ENCODE measurements around the gene ANKRD42. TPM values are rescaled to one million over a fixed set of nuclear protein-coding genes. Genes with fewer than 3 reads are reported as not detected.

Gene ANKRD42
- total and polyA plus RNA-seq, 9 of the 15 experiments (the other 6 are each of a cell fraction or from before 2014, with no cell fraction given), result 2.8 to 9.1 (median 6.1) TPM

DNA sequence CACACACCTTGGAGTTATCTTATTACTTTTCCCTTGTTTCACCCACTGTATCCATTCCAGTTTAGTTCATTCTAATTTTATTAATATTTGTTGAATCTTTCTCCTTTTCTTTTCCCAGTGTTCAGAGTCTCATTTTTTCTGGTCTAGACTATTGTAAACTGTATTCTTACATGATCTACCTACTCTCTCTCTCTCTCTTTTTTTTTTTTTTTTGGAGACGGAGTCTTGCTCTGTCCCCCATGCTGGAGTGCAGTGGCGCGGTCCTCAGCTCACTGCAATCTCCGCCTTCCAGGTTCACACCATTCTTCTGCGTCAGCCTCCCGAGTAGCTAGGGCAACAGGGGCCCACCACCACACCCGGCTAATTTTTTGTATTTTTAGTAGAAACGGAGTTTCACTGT is 2.1 kb downstream of the ANKRD42 start (continued):
- TF ChIP-seq FOXK2 (conservative IDR thresholded peaks at IDR 0.05 in 1 of 2, IDR thresholded peaks at IDR 0.05 in 1 of 2; ENCODE audit: low read depth in 2 of 2) (peak in 1 of 2 experiments; percentile 60; a peak in 1 of 4 replicates), SMARCC2 (IDR thresholded peaks at IDR 0.05; ENCODE audit: low read depth) (no peak)

DNA sequence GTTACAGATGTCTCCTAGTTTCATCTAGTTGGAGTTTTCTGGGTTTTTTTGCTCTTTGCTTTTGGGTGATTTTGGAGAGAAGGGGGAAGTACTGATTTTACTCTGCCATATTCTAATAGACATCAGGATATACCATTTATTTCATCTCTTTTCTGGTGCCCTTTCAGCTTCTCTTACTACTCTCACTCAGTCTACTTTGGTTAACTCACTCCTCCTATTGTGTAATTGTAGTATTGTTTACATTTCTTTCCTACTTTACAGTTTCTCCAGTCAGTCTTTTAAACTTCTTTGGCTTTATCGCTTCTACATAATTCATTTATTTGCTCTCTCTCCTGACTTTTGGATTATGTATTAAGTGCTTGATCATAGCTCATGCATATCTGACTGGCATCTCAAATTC is 6.5 kb downstream of the ANKRD42 start:
- intact Hi-C loops (cut with micrococcal nuclease), result no loop called here
- H2AFZ ChIP-seq (ENCODE audit: low read depth, low read length), result no peak overlapping the region
- no TSS peak for BruUV-seq (replicated peaks)
- H3K9ac ChIP-seq (ENCODE audit: insufficient read depth in 1 of 2, low read depth in 2 of 2, low read length in 2 of 2), result no peak overlapping the region
- H3K4me3 ChIP-seq, result no peak overlapping the region
- FAIRE-seq (no peak), ATAC-seq (no peak), DNase-seq (ENCODE audit: extremely low read depth in 1 of 4, low spot score in 3 of 4) (no peak)
- H3K27me3 ChIP-seq (ENCODE audit: control insufficient read depth in 2 of 2, insufficient read depth in 2 of 2, low read length in 2 of 2), result no peaks in the 10 kb centered on the region
- no peaks in the 10 kb centered on the region for H3K9me1 ChIP-seq (ENCODE audit: control insufficient read depth, insufficient read depth, low read length)
- ChIA-PET CTCF (ENCODE audit: low intra/inter-chr PET ratio) (no interaction called here), POLR2A (interaction anchor here (2.0 kb wide), 1 partner anchor 12 kb away, joined by 7 read pairs; no protein-coding TSS in a partner anchor)
- in situ Hi-C loops (cut with MboI), result no loop called here
- no peaks in the 10 kb centered on the region for H3K9me3 ChIP-seq (replicated peaks; ENCODE audit: control insufficient read depth, insufficient read depth, low read depth, low read length)
- H3K27ac ChIP-seq (ENCODE audit: extremely low read depth, low read depth, low read length), result no peak overlapping the region
- WGBS (ENCODE audit: insufficient coverage, low coverage, missing lambda C conversion rate), result 95% methylated on average over 1 of the region's 1 CpG
- peaks cover 5% of the 10 kb centered on the region; the same call in 1 of the 3 replicates for H3K36me3 ChIP-seq (ENCODE audit: control insufficient read depth, insufficient read depth, low read length)
- H4K20me1 ChIP-seq (replicated peaks; ENCODE audit: control insufficient read depth, insufficient read depth, low read length), result no peaks in the 10 kb centered on the region
- no peaks in the 10 kb centered on the region; the same call in 2 of the 3 replicates for H3K79me2 ChIP-seq (ENCODE audit: control insufficient read depth, insufficient read depth, low read length)
- peaks cover 0 to 4% of the 10 kb centered on the region in 2 experiments; a peak in 1 of 5 replicates for H3K4me1 ChIP-seq (replicated peaks in 1 of 2; ENCODE audit: control insufficient read depth in 2 of 2, insufficient read depth in 2 of 2, low read length in 2 of 2)
- H3K4me2 ChIP-seq (ENCODE audit: insufficient read depth, low read length), result no peak overlapping the region
- no peak for TF ChIP-seq TCF3 (CRISPR knock-in tag; IDR thresholded peaks at IDR 0.05)
- TF ChIP-seq ZNF717 (CRISPR knock-in tag; IDR thresholded peaks at IDR 0.05), result no peak
- TF ChIP-seq, protein P1, sequence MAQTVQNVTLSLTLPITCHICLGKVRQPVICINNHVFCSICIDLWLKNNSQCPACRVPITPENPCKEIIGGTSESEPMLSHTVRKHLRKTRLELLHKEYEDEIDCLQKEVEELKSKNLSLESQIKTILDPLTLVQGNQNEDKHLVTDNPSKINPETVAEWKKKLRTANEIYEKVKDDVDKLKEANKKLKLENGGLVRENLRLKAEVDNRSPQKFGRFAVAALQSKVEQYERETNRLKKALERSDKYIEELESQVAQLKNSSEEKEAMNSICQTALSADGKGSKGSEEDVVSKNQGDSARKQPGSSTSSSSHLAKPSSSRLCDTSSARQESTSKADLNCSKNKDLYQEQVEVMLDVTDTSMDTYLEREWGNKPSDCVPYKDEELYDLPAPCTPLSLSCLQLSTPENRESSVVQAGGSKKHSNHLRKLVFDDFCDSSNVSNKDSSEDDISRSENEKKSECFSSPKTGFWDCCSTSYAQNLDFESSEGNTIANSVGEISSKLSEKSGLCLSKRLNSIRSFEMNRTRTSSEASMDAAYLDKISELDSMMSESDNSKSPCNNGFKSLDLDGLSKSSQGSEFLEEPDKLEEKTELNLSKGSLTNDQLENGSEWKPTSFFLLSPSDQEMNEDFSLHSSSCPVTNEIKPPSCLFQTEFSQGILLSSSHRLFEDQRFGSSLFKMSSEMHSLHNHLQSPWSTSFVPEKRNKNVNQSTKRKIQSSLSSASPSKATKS (CRISPR knock-in tag; IDR thresholded peaks at IDR 0.05), result no peak
- no peak for TF ChIP-seq SIRT6 (IDR thresholded peaks at IDR 0.05; ENCODE audit: low read depth, low read length)
- no peak for TF ChIP-seq MECOM (CRISPR knock-in tag; IDR thresholded peaks at IDR 0.05)
- TF ChIP-seq POLR2H (tag; IDR thresholded peaks at IDR 0.05; ENCODE audit: low read depth), result no peak
- TF ChIP-seq, protein P2, sequence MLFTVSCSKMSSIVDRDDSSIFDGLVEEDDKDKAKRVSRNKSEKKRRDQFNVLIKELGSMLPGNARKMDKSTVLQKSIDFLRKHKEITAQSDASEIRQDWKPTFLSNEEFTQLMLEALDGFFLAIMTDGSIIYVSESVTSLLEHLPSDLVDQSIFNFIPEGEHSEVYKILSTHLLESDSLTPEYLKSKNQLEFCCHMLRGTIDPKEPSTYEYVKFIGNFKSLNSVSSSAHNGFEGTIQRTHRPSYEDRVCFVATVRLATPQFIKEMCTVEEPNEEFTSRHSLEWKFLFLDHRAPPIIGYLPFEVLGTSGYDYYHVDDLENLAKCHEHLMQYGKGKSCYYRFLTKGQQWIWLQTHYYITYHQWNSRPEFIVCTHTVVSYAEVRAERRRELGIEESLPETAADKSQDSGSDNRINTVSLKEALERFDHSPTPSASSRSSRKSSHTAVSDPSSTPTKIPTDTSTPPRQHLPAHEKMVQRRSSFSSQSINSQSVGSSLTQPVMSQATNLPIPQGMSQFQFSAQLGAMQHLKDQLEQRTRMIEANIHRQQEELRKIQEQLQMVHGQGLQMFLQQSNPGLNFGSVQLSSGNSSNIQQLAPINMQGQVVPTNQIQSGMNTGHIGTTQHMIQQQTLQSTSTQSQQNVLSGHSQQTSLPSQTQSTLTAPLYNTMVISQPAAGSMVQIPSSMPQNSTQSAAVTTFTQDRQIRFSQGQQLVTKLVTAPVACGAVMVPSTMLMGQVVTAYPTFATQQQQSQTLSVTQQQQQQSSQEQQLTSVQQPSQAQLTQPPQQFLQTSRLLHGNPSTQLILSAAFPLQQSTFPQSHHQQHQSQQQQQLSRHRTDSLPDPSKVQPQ (CRISPR knock-in tag; IDR thresholded peaks at IDR 0.05; ENCODE audit: borderline replicate concordance), result no peak
- TF ChIP-seq, protein P3, sequence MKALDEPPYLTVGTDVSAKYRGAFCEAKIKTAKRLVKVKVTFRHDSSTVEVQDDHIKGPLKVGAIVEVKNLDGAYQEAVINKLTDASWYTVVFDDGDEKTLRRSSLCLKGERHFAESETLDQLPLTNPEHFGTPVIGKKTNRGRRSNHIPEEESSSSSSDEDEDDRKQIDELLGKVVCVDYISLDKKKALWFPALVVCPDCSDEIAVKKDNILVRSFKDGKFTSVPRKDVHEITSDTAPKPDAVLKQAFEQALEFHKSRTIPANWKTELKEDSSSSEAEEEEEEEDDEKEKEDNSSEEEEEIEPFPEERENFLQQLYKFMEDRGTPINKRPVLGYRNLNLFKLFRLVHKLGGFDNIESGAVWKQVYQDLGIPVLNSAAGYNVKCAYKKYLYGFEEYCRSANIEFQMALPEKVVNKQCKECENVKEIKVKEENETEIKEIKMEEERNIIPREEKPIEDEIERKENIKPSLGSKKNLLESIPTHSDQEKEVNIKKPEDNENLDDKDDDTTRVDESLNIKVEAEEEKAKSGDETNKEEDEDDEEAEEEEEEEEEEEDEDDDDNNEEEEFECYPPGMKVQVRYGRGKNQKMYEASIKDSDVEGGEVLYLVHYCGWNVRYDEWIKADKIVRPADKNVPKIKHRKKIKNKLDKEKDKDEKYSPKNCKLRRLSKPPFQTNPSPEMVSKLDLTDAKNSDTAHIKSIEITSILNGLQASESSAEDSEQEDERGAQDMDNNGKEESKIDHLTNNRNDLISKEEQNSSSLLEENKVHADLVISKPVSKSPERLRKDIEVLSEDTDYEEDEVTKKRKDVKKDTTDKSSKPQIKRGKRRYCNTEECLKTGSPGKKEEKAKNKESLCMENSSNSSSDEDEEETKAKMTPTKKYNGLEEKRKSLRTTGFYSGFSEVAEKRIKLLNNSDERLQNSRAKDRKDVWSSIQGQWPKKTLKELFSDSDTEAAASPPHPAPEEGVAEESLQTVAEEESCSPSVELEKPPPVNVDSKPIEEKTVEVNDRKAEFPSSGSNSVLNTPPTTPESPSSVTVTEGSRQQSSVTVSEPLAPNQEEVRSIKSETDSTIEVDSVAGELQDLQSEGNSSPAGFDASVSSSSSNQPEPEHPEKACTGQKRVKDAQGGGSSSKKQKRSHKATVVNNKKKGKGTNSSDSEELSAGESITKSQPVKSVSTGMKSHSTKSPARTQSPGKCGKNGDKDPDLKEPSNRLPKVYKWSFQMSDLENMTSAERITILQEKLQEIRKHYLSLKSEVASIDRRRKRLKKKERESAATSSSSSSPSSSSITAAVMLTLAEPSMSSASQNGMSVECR (CRISPR knock-in tag; IDR thresholded peaks at IDR 0.05), result no peak
- no peak for TF ChIP-seq U2AF2 (optimal IDR thresholded peaks at IDR 0.05; ENCODE audit: low read depth, low read length)
- no peak for TF ChIP-seq TCFL5 (CRISPR knock-in tag; conservative IDR thresholded peaks at IDR 0.05)
